GM19397 (cell line): Measurements from ENCODE around the gene SEMA3D.
A peak's percentile ranks its signal among the peaks of the same experiment; 100 is the strongest.

Experiments used
- ATAC-seq: cut with Tn5 transposase; IDR thresholded peaks from one replicate; pipeline ENCODE4 v1.9.1; 2021; ENCODE audit warnings: mild to moderate bottlenecking, moderate library complexity; ENCODE audit not compliant: unreplicated experiment

Gene SEMA3D

GRCh38 chr7:85186521-85187241, at the start of gene SEMA3D:
Gene SEMA3D, minus strand, starts transcription at chr7:85187056. Its CDS starts 65,165 bp downstream, at chr7:85121891.
- peak; percentile 97 for ATAC-seq

GRCh38 chr7:85234730-85235129, 47.9 kb upstream of the SEMA3D start:
- no peak for ATAC-seq

- no peak for ATAC-seq
Measured at GRCh38 chr7:85232068-85232467, 45.2 kb upstream of the SEMA3D start.

GRCh38 chr7:85230623-85231022, 43.8 kb upstream of the SEMA3D start:
- no peak for ATAC-seq

- ATAC-seq = no peak
Measured at GRCh38 chr7:85229544-85229943, 42.7 kb upstream of the SEMA3D start.

- ATAC-seq = no peak
Measured at GRCh38 chr7:85226361-85227085, 39.7 kb upstream of the SEMA3D start.

GRCh38 chr7:85224171-85224570, 37.3 kb upstream of the SEMA3D start:
- ATAC-seq = no peak

- no peak for ATAC-seq
Measured at GRCh38 chr7:85222522-85222921, 35.7 kb upstream of the SEMA3D start.

GRCh38 chr7:85221796-85222195, 34.9 kb upstream of the SEMA3D start:
- ATAC-seq = no peak

GRCh38 chr7:85220651-85221050, 33.8 kb upstream of the SEMA3D start:
- ATAC-seq = no peak

GRCh38 chr7:85220023-85220422, 33.2 kb upstream of the SEMA3D start:
- ATAC-seq = no peak

GRCh38 chr7:85217085-85217484, 30.2 kb upstream of the SEMA3D start:
- no peak for ATAC-seq

GRCh38 chr7:85215098-85215497, 28.2 kb upstream of the SEMA3D start:
- no peak for ATAC-seq

GRCh38 chr7:85213500-85213899, 26.6 kb upstream of the SEMA3D start:
- ATAC-seq = no peak

GRCh38 chr7:85205754-85206153, 18.9 kb upstream of the SEMA3D start:
- ATAC-seq = no peak

- no peak for ATAC-seq
Measured at GRCh38 chr7:85204496-85204895, 17.6 kb upstream of the SEMA3D start.

GRCh38 chr7:85204061-85204460, 17.2 kb upstream of the SEMA3D start:
- no peak for ATAC-seq

- ATAC-seq = no peak
Measured at GRCh38 chr7:85201209-85201608, 14.4 kb upstream of the SEMA3D start.

GRCh38 chr7:85196696-85197095, 9.8 kb upstream of the SEMA3D start:
- ATAC-seq = no peak

GRCh38 chr7:85191383-85191782, 4.5 kb upstream of the SEMA3D start:
- ATAC-seq = no peak

GRCh38 chr7:85186083-85186520, 754 bp downstream of the SEMA3D start:
- ATAC-seq = peak; percentile 37

- no peak for ATAC-seq
Measured at GRCh38 chr7:85185424-85186082, 1.3 kb downstream of the SEMA3D start.
